ENCODE results near the gene PPP2R2C. TPM values are rescaled to one million over a fixed set of nuclear protein-coding genes. Genes with fewer than 3 reads are reported as not detected.
A peak's percentile ranks its signal among the peaks of the same experiment; 100 is the strongest.

Gene PPP2R2C
- total RNA-seq, 2 experiments from 2014 or later = 0.12 TPM; not detected in 1

DNA sequence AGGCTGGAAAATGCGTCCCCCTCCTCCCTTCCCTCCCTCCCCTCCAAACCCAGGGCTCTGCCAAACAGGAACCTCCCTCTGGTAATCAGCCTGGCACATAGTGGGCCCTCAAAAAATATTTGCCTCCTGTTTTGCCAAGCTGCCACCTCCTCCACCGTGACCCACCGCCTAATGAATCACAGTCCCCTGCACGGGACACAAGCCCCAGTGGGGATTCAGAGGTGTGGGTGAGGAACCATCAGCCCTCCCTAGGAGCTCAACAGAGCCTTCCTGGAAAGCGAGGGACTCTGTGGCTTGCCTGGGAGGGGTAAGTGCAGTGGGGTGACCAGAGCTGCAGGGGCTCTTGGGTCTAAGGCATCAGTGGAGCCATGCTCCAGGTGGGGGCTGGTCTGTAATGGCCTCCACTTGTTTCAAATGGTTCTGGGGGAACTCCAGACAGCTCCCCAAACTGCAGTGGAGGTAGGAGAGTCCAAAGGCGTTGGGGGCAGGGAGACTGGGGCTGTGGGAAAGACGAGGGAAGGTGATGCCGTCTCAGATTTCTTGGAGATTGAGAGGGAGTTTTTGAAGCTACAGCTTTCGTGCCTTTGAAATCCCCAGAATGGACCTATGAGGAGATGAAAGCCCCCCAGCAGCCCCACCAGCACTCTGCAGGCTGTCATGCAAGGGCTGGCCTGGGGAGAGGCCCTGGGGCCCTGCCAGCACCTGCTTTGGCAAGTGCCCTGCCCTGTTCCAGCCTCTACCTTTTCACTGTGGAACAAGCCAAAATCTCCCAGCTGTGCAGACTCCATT is 1.0 kb upstream of the PPP2R2C start:
- no peak overlapping the region for H3K27ac Mint-ChIP-seq
- no peak for DNase-seq
- ChIA-PET POLR2A (no interaction called here), CTCF (interaction anchor here (0.5 to 1.0 kb wide), 2 partner anchors 16 to 41 kb away, joined by 3 read pairs; no protein-coding TSS in a partner anchor)
- H3K27me3 Mint-ChIP-seq = peaks cover 47% of the 10 kb centered on the region
- ATAC-seq = no peak
- intact Hi-C loops (cut with DNase I, micrococcal nuclease) = no loop called here
- no peak overlapping the region for H3K4me3 Mint-ChIP-seq
- no peaks in the 10 kb centered on the region for H3K9me3 Mint-ChIP-seq (ENCODE audit: low read depth)
- H3K36me3 Mint-ChIP-seq (ENCODE audit: low read depth) = no peaks in the 10 kb centered on the region
- peaks cover 7% of the 10 kb centered on the region for H3K4me1 Mint-ChIP-seq

DNA sequence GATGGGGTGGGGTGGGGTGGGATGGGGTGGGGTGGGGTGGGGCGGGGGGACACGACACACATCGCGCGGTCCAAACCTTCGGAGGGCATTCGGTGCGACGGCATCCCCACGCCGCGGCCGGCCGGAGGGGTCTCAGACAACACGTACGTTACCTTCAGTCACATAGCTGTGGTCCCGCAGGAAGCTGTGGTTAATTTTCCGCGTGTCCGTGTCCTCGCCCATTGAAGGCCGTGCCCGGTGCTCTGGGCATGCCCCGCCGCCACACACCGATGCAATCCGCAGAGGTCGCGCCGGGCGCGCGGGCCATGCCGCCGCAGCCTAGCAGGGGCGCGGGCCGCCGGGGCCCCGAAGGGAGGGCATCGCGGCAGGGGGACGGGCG is 417 bp downstream of the PPP2R2C start:
- Mint-ChIP-seq H3K27me3 (peaks cover 51% of the 10 kb centered on the region), H3K4me1 (peaks cover 7% of the 10 kb centered on the region), H3K27ac (no peak overlapping the region), H3K36me3 (ENCODE audit: low read depth) (no peaks in the 10 kb centered on the region), H3K4me3 (no peak overlapping the region), H3K9me3 (ENCODE audit: low read depth) (no peaks in the 10 kb centered on the region)
- CTCF ChIA-PET = no interaction called here
- DNase-seq (no peak), ATAC-seq (no peak)
- POLR2A ChIA-PET = no interaction called here
- intact Hi-C loops (cut with DNase I, micrococcal nuclease) = no loop called here

DNA sequence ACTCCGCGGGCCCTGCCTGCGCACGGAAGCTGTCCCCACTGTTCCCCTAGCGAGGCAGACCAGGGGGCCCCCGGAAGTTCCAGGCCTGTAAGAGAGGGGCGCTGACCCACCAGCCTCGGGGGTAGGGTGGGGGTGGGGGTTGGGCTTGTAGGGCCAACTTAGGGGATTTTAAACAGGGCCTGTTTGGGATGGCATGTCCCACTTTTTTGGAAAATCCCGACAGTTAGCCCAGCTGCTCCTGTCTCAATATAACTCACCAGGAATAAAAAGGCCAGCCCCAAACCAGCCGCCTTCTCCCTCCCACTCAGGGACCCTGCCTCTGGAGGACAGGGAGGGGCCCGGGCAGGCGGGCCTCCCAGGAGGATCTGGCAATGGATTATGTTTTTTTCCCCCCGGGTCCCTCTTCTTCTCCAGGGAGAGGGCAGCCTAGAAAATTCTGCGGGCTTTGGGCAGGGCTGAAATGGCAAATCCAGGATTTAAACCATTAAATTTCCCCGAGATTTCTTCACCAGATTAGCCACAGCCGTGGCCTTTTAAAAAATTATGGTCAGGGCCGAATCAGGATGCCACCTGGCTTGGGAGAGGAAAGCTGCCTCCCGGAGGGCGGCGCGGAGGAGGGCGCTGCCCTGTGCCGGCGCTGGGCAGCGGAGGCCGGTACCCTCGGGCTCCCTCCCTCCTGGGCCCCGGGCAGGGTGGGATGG is 957 bp downstream of the PPP2R2C start:
- DNase-seq = no peak
- H3K4me3 Mint-ChIP-seq = no peak overlapping the region
- ATAC-seq = no peak
- no peaks in the 10 kb centered on the region for H3K9me3 Mint-ChIP-seq (ENCODE audit: low read depth)
- H3K27ac Mint-ChIP-seq = no peak overlapping the region
- H3K27me3 Mint-ChIP-seq = peaks cover 51% of the 10 kb centered on the region
- CTCF ChIA-PET = no interaction called here
- intact Hi-C loops (cut with DNase I, micrococcal nuclease) = no loop called here
- POLR2A ChIA-PET = no interaction called here
- H3K4me1 Mint-ChIP-seq = peaks cover 7% of the 10 kb centered on the region
- H3K36me3 Mint-ChIP-seq (ENCODE audit: low read depth) = no peaks in the 10 kb centered on the region

DNA sequence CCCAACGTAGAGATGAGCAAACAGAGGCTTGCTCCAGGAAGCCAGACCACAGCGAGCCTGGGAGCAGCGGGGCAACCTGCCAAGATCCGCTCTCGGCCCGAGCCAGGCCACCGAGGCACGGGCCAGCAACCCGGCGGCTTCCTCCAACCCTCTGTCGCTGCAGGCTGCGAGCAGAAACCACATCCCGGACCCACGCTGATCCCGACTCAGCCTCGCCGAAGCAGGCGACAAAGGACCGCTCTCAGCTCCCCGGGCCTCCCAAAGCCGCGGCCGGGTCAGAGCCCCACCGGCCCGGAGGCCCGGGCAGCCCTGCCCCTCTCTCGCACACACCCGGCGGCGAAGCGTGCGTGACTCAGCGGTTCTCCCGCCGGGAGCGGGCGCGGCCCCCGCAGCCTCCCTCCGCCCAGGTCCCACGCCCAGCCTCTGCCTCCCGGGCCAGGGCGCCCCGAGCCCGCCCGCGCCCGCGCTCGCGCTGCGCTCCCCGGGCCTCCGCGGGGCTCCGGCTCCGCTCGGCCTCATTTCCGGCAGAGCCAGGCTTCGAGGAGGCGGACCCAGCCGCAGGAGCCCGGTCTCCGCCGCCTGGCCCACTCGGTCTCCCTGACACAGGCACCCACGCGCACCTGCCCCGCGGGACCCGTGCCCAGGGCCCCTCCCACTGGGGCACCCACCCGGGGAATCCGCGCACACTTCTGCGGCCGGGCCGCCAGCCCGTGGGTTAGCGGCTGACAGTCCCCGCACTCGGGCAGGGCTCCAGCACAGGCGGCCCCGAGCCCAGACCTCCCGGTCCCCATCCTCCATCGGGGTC is 1.7 kb downstream of the PPP2R2C start:
- Mint-ChIP-seq H3K27ac (no peak overlapping the region), H3K4me3 (no peak overlapping the region), H3K9me3 (ENCODE audit: low read depth) (no peaks in the 10 kb centered on the region), H3K36me3 (ENCODE audit: low read depth) (no peaks in the 10 kb centered on the region), H3K27me3 (peaks cover 48% of the 10 kb centered on the region), H3K4me1 (peaks cover 7% of the 10 kb centered on the region)
- DNase-seq = peak; percentile 23
- CTCF ChIA-PET = interaction anchor here (0.6 kb wide), 1 partner anchor 28 kb away, joined by 3 read pairs; no protein-coding TSS in a partner anchor
- intact Hi-C loops (cut with DNase I, micrococcal nuclease) = no loop called here
- POLR2A ChIA-PET = no interaction called here
- peak; percentile 36 for ATAC-seq

DNA sequence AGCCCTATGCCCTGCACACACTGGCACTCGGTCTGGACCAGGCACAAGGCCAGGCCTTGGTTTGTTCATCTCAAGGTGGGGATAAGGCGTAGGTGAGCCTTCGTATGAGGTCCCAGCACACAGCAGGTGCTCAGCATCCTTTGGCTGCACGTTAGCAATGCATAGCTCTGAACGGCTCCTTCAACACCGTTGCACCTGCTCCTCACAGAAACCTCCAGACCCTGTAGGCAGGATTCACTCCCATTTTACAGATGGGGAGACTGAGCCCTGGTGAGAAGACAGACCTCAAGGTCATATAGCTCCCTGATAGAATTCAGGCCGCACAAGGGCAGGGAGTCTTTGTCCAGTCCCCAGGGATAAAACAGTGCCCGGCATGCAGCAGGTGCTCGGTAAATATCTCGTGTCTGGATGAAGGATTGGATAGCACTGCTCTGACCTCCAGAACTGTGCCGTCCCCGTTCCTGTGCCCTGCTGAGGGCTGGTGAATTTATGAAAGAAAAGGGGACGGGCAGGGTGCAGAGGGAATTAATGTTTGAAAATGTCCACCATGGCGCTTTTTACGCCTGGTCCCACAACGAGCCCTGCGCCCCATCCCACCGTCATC is 2.4 kb downstream of the PPP2R2C start:
- H3K36me3 Mint-ChIP-seq (ENCODE audit: low read depth) = no peaks in the 10 kb centered on the region
- ATAC-seq (no peak), DNase-seq (no peak)
- H3K9me3 Mint-ChIP-seq (ENCODE audit: low read depth) = no peaks in the 10 kb centered on the region
- H3K27ac Mint-ChIP-seq = no peak overlapping the region
- H3K4me3 Mint-ChIP-seq = no peak overlapping the region
- intact Hi-C loops (cut with DNase I, micrococcal nuclease) = no loop called here
- H3K4me1 Mint-ChIP-seq = peaks cover 7% of the 10 kb centered on the region
- POLR2A ChIA-PET = no interaction called here
- CTCF ChIA-PET = interaction anchor here (0.6 kb wide), 1 partner anchor 29 kb away, joined by 3 read pairs; no protein-coding TSS in a partner anchor
- H3K27me3 Mint-ChIP-seq = peaks cover 42% of the 10 kb centered on the region

DNA sequence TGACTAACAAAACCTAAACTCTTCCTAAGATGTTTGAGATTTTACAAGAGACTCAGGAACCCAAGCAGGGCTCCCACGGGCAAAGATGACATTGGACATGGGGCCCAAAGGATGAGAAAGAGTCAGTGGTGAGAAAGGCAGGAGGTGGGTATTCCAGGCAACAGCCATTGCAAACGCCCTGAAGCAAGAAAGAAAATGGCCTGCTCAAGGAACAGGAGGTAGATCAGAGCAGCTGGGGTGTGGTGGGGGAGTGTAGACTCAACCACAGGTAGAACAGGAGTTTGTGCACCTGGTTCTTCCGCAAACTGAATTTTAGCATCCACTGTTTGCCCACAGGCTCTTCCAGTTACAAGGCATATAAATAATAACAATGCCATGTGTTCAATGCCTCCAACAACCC is 3.3 kb downstream of the PPP2R2C start:
- ChIA-PET POLR2A (no interaction called here), CTCF (interaction anchor here (0.6 kb wide), 1 partner anchor 977 kb away, joined by 5 read pairs; no protein-coding TSS in a partner anchor)
- peaks cover 7% of the 10 kb centered on the region for H3K4me1 Mint-ChIP-seq
- no peak overlapping the region for H3K27ac Mint-ChIP-seq
- no peaks in the 10 kb centered on the region for H3K9me3 Mint-ChIP-seq (ENCODE audit: low read depth)
- DNase-seq (no peak), ATAC-seq (no peak)
- no peak overlapping the region for H3K4me3 Mint-ChIP-seq
- H3K27me3 Mint-ChIP-seq = peaks cover 39% of the 10 kb centered on the region
- intact Hi-C loops (cut with DNase I, micrococcal nuclease) = no loop called here
- no peaks in the 10 kb centered on the region for H3K36me3 Mint-ChIP-seq (ENCODE audit: low read depth)

DNA sequence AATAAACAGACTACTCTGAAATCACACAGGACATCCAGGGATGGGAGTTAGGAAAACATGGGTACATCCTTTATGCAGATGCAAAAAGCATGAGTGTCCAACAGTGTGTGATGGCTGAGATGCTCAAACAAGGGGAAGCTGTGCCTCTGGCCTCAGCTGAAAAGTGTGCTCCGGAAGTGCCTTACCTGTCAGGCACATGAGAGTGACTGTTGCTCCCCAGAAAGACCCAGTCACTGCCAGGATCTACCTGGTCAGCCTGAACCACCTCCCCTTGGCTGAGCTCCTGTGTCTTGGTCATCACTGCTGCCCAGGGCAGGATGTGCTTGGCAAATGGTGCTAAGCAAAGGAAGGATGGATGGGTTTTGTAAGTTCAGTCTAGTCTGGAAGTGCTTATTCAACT is 4.0 kb downstream of the PPP2R2C start:
- Mint-ChIP-seq H3K27ac (no peak overlapping the region), H3K36me3 (ENCODE audit: low read depth) (no peaks in the 10 kb centered on the region), H3K4me1 (peaks cover 7% of the 10 kb centered on the region), H3K9me3 (ENCODE audit: low read depth) (no peaks in the 10 kb centered on the region), H3K27me3 (peaks cover 37% of the 10 kb centered on the region), H3K4me3 (no peak overlapping the region)
- ChIA-PET CTCF (interaction anchor here (0.6 kb wide), 2 partner anchors 953 to 977 kb away, joined by 3 to 5 read pairs; no protein-coding TSS in a partner anchor), POLR2A (no interaction called here)
- ATAC-seq = no peak
- no peak for DNase-seq
- intact Hi-C loops (cut with DNase I, micrococcal nuclease) = no loop called here

DNA sequence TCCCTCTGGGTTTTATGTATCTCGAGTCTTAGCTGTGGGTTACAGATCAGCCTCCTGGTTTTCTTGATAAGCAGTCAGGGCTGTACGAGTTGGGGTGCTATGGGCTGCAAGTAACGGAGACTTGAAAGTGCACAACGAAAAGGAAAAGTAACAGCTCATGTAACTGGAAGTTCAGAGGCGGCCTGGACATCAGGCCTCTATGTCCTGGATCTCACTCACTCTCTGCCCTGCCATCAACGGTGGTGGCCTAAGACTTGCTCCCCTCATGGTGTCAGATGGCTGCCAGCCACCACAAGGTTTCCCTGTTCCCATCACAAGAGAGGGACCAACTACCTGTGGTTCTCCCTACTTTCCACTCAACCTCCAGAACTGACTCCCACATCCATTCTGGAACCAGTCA is 4.8 kb downstream of the PPP2R2C start:
- DNase-seq (no peak), ATAC-seq (no peak)
- Mint-ChIP-seq H3K27me3 (peaks cover 33% of the 10 kb centered on the region), H3K4me3 (no peak overlapping the region), H3K4me1 (peaks cover 4% of the 10 kb centered on the region), H3K27ac (no peak overlapping the region), H3K36me3 (ENCODE audit: low read depth) (no peaks in the 10 kb centered on the region), H3K9me3 (ENCODE audit: low read depth) (no peaks in the 10 kb centered on the region)
- intact Hi-C loops (cut with DNase I, micrococcal nuclease) = no loop called here
- CTCF ChIA-PET = no interaction called here
- POLR2A ChIA-PET = no interaction called here

DNA sequence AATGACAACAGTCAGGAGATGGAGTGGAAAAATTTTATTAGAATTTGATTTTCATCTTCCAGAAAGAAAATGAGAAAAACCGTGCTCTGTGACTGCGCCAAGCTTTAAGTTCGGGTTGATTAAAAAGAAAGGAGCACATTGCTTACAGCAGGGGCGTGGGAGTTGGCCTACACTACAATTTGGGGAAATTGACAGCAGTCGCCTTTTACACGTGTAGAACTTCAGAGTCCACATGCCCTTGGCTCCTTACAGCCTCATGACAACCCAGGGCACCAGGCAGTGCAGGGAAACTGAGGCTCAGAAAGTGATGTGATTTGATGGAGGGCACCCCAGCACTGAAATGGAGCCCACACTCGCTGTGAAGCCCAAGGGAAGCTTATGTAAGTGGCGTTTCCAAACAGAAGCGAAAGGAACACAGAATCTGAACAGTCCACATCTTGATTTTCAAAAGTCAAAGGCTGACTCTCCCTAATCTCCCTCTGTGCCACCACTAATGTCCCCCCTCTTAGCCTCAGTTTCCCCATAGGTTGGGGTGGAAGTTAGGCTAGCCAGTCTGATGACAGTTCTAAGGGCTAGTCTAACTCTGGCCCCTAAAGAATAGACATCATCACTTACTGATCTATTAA is 5.5 kb downstream of the PPP2R2C start:
- Mint-ChIP-seq H3K36me3 (ENCODE audit: low read depth) (no peaks in the 10 kb centered on the region), H3K4me3 (no peak overlapping the region), H3K4me1 (peaks cover 4% of the 10 kb centered on the region), H3K9me3 (ENCODE audit: low read depth) (no peaks in the 10 kb centered on the region), H3K27me3 (peaks cover 34% of the 10 kb centered on the region), H3K27ac (no peak overlapping the region)
- ChIA-PET POLR2A (no interaction called here), CTCF (no interaction called here)
- intact Hi-C loops (cut with DNase I, micrococcal nuclease) = no loop called here
- DNase-seq = no peak
- no peak for ATAC-seq

DNA sequence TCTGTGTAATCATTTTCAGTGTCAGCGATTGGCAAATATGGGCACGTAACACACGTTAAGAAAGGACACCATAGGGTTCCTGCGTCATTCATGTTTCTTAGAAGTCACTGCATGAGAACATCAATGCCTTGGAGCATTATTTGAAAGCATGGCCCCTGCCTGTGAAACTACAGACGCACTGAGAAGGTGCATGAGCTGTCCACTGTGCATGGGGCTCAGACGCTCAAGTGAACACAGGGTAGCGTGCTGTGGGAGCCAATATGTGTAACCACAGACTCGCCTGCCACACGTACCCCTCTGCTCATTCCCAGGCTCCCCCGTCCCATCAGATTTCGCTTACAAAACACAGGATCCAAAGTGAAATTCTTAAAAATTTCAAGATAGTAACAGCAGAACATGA is 6.5 kb downstream of the PPP2R2C start:
- peaks cover 4% of the 10 kb centered on the region for H3K4me1 Mint-ChIP-seq
- peaks cover 37% of the 10 kb centered on the region for H3K27me3 Mint-ChIP-seq
- no peaks in the 10 kb centered on the region for H3K36me3 Mint-ChIP-seq (ENCODE audit: low read depth)
- no peak overlapping the region for H3K27ac Mint-ChIP-seq
- ChIA-PET POLR2A (no interaction called here), CTCF (no interaction called here)
- intact Hi-C loops (cut with DNase I, micrococcal nuclease) = no loop called here
- DNase-seq (no peak), ATAC-seq (no peak)
- no peak overlapping the region for H3K4me3 Mint-ChIP-seq
- H3K9me3 Mint-ChIP-seq (ENCODE audit: low read depth) = no peaks in the 10 kb centered on the region

Data from activated CD4-positive, alpha-beta T cell treated with anti-CD3 and anti-CD28 coated beads for 36 hours (primary cell).